Measurements from ENCODE around the gene PISD.

DNA sequence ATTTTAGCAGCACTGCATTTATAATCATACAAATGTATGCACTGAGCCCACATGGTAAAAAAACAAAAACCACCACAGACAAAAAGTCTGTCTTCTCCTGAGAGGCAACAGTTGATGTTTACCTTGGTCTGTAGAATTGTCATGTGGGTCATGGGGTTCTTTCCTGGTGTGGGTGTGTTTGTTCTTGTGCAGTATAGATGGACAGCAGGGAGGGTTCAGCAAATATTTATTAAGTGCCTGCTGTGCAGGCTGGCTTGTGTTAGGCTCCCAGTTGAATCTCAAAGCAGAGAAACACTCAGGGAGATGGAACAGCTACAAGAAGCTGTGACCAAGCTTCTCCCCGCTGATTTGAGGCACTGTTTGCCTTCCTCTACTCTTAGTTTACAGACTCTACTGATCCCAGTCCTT, 82.2 kb downstream of the PISD start:
- no peak for TF ChIP-seq POLR2A (IDR thresholded peaks at IDR 0.05; ENCODE audit: extremely low read depth, insufficient read length)
- TF ChIP-seq, protein P1, sequence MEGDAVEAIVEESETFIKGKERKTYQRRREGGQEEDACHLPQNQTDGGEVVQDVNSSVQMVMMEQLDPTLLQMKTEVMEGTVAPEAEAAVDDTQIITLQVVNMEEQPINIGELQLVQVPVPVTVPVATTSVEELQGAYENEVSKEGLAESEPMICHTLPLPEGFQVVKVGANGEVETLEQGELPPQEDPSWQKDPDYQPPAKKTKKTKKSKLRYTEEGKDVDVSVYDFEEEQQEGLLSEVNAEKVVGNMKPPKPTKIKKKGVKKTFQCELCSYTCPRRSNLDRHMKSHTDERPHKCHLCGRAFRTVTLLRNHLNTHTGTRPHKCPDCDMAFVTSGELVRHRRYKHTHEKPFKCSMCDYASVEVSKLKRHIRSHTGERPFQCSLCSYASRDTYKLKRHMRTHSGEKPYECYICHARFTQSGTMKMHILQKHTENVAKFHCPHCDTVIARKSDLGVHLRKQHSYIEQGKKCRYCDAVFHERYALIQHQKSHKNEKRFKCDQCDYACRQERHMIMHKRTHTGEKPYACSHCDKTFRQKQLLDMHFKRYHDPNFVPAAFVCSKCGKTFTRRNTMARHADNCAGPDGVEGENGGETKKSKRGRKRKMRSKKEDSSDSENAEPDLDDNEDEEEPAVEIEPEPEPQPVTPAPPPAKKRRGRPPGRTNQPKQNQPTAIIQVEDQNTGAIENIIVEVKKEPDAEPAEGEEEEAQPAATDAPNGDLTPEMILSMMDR (IDR thresholded peaks at IDR 0.05; ENCODE audit: low read depth, low read length) = no peak
- no peak for TF ChIP-seq MYC (IDR thresholded peaks at IDR 0.05; ENCODE audit: low read depth, low read length)
- TF ChIP-seq, protein P2, sequence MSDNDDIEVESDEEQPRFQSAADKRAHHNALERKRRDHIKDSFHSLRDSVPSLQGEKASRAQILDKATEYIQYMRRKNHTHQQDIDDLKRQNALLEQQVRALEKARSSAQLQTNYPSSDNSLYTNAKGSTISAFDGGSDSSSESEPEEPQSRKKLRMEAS (IDR thresholded peaks at IDR 0.05; ENCODE audit: low read depth, low read length) = no peak

Measured in NB4 (cell line).